Sciatic nerve (tissue), 2 donors: ENCODE results near the gene PPP1R15A. TPM values are rescaled to one million over a fixed set of nuclear protein-coding genes. Genes with fewer than 3 reads are reported as not detected.
"Not testable (repeated sequence)": the region's sequence is repeated elsewhere in the genome, so short reads cannot be mapped to it uniquely, and the experiment has no call there.

ENCODE experiments used
- ATAC-seq: fragments of 200-7000 bp; cut with Tn5 transposase; one replicate; pipeline ENCODE4 v1.9.1; 2020; ENCODE audit warnings: mild to moderate bottlenecking, moderate library complexity
- DNase-seq: peaks from one replicate; pipeline ENCODE4 v3.0.0-alpha.2; 2020; ENCODE audit warnings: low spot score
- intact Hi-C: fragments of 100-400 bp; cut with DNase I; formaldehyde crosslinking; loops from one replicate; pipeline ENCODE4 v1.14.2; 2022
- total RNA-seq: library from RNA; stranded (reverse); fragmentation: NEBNext Ultra II Directional; extraction: Animal tissue kit (Norgen Biotek cat#: 25700); gene quantifications from one replicate; pipeline ENCODE4 v1.2.1, GENCODE V29; 2021
- donor health status: DM: no; HTN: no; CAD: no.
- donor health status: DM: no; HTN: no; CAD: no.

PPP1R15A gene
- total RNA-seq, 1 donor from 2014 or later = 95.8 TPM

GRCh38 chr19:48854103-48854502 is 18.1 kb upstream of the PPP1R15A start:
- DNase-seq = no peak
- intact Hi-C loops = loop anchor here (10.0 kb wide), 1 partner anchor 111 kb away; the partner anchor contains the start of gene FTL
- no peak for ATAC-seq

DNA sequence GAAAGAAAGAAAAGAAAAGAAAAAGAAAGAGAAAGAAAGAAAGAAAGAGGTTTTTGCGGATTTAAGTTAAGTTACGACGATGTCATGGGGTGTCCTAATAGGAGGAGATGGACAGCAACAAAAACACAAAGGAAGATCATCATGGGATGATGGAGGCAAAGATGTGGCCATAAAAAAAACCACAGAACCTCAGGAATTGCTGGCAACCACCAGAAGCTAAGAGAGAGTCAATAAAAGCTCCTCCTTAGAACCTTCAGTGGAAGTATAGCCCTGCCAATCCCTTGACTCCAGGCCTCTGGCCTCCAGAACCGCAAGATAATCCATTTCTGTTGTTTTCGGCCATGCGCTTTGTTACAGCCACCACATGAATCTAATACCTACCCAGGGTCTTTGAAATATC is 15.3 kb upstream of the PPP1R15A start:
- DNase-seq (no peak), ATAC-seq (no peak)
- intact Hi-C loops = loop anchor here (10.0 kb wide), 1 partner anchor 108 kb away; the partner anchor contains the start of gene FTL

- DNase-seq (no peak), ATAC-seq (peak; percentile 73)
- intact Hi-C loops = loop anchor here (10.0 kb wide), 1 partner anchor 106 kb away; the partner anchor contains the start of gene FTL
These were observed 13.1 kb upstream of the PPP1R15A start for GRCh38 chr19:48858984-48859710.

DNA sequence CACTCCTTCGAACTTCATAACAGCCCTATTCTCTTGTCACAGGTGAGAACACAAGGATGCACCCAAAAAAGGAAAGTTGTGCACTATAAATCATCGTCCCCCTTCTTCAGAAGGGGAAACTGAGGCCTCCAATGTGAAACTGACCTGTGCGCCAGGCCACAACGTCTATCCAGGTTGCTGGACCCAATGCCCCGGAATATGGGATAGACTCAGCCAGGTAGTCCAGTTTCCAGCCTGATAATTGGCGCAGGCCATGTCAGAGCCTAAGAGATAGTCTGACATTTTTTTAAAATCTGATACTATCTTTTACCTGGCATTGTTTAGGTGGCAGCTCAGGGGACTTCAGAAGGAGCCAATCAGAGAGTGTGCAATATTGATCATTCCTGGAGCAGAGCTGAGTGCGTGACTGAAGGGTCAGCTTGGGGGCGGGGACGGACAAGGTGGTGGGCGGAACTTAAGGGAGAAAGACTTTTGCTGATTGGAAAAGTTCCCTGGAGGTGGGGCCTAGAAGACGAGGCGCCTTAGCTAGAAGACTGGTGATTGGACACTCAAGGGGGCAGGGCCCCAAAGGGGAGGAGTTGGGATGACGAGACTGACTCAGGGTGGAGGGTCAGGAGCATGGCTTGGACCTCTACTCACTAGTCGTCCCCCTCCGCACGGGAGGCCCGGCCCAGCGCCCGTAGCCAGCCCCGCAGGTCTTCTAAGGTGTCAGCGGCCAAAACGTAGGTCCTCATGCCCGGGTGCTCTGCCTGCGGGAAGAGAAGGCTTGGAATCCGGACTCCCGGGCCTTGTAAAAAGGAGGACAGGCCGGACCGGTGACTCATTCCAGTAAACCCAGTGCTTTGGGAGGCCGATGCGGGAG is 12.3 kb upstream of the PPP1R15A start:
- intact Hi-C loops = loop anchor here (10.0 kb wide), 1 partner anchor 105 kb away; the partner anchor contains the start of gene FTL
- DNase-seq (no peak), ATAC-seq (peak; percentile 67)

GRCh38 chr19:48861313-48861712 is 10.9 kb upstream of the PPP1R15A start:
- ATAC-seq (no peak), DNase-seq (no peak)
- intact Hi-C loops = no loop called here

GRCh38 chr19:48862827-48863226 is 9.4 kb upstream of the PPP1R15A start:
- intact Hi-C loops = no loop called here
- DNase-seq (no peak), ATAC-seq (no peak)

DNA sequence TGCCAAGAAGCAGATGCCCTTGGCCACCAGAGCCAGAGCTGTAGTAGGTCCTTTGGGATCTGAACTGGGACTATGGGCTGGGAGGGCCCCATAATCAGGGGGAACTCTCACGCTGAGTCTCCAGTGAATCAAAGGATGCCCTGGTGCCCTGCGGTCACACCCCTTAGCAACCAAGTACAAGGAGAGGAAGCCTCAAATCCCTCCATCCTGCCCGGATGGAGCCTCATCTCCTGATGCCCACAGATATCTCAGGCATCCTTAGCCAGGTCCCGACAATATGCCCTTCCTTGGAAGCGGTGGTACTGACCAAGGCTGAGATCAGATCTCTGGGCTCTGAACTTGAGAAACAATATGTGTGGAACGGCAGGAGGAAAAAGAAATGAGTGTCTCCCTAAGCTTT is 5.5 kb upstream of the PPP1R15A start:
- DNase-seq = no peak
- intact Hi-C loops = no loop called here
- ATAC-seq = peak; percentile 6

GRCh38 chr19:48867123-48867745 is 5.0 kb upstream of the PPP1R15A start:
- intact Hi-C loops = no loop called here
- DNase-seq = no peak
- peak; percentile 59 for ATAC-seq

- DNase-seq (peak; percentile 82), ATAC-seq (peak; percentile 7)
- intact Hi-C loops = no loop called here
These were observed 4.5 kb upstream of the PPP1R15A start for GRCh38 chr19:48867746-48868113.

DNA sequence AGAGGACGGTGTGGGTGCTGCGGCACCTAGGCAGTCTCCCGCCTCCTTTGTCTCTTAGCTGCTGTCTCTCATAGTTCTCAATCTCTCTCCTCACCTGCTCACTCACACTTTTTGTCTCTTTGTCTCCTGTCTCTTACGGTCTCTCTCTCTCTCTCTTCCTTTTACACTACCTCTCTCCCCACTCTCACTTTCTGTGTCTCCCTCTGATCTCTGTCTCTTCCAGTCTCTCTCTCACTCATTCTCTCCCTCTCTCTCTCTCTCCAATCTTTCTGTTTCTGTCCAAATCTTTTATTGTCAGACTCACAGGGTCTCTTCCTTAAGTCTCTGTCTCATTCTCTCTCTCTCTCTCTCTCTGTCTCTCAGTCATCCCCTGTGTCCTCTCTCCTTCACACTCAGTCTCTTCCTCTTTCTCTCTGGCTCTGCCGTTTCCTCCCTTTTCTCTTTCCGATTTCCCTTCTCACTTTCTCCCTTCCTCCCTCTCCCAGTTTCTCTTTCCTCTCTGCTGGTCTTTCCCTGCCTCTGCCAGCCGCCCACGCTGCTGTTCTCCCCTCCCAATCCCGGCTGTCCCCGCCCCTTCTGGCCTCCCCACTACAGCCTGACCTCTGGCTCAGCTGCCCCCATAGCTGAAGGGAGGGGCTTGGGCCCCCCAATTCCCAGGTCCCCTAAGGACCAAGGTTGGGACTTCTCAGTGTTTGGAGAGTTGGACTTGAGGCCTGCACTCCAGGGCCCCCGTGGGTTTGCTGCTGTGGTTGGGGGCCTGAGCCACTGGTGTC is 3.9 kb upstream of the PPP1R15A start, which contains the start of gene PLEKHA4:
PLEKHA4 (minus strand) TSS at position 504 of the 773 bp plus-strand sequence. CDS start 997 bp downstream, outside the sequence.
- DNase-seq = peak; percentile 94
- ATAC-seq = peak; percentile 39

GRCh38 chr19:48870048-48870447 is 2.2 kb upstream of the PPP1R15A start:
- no peak for DNase-seq
- intact Hi-C loops = loop anchor here (5.0 kb wide), 1 partner anchor 1148 kb away; no protein-coding TSS in a partner anchor

More for the DNA sequence above, 3.9 kb upstream of the PPP1R15A start, which contains the start of gene PLEKHA4:
- intact Hi-C loops = no loop called here

DNA sequence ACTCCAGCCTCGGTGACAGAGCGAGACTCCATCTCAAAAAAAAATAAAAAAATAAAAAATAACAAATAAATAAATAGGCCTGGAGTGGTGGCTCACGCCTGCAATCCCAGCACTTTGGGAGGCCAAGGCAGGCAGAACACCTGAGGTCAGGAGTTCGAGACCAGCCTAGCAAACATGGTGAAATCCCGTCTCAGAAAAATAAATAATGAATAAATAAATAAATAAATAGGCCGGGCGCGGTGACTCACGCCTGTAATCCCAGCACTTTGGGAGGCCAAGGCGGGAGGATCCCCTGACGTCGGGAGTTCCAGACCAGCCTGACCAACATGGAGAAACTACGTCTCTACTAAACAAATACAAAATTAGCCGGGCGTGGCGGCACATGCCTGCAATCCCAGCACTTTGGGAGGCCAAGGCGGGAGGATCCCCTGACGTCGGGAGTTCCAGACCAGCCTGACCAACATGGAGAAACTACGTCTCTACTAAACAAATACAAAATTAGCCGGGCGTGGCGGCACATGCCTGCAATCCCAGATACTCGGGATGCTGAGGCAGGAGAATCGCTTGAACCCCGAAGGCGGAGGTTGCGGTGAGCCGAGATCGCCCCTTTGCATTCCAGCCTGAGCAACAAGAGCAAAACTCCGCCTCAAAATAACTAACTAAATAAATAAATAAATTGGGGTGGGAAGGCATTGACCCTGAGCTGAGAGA is 595 bp upstream of the PPP1R15A start:
- intact Hi-C loops = loop anchor here (5.0 kb wide), 1 partner anchor 1149 kb away; no protein-coding TSS in a partner anchor
- not testable (repeated sequence) for DNase-seq, ATAC-seq

More at GRCh38 chr19:48870048-48870447, 2.2 kb upstream of the PPP1R15A start:
- no peak for ATAC-seq

DNA sequence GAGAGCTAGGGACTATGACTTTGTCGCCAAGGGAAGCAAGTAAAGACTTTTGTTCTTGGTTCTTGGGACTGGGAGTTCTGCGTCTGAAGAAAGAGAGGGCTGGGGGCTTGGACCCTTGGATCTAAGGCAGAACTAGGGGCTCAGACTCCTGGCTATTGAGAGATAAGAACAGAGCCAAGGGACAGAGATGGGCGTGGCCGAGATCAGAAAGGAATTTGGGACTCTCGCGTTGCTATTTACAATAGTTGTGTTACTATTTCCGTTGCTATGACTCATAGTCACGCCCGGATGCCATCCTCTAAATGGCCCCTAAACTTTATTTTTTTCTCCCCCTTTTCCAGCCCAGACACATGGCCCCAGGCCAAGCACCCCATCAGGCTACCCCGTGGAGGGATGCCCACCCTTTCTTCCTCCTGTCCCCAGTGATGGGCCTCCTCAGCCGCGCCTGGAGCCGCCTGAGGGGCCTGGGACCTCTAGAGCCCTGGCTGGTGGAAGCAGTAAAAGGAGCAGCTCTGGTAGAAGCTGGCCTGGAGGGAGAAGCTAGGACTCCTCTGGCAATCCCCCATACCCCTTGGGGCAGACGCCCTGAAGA is 759 bp downstream of the PPP1R15A start:
- intact Hi-C loops = loop anchor here (5.0 kb wide), 1 partner anchor 1151 kb away; no protein-coding TSS in a partner anchor
- DNase-seq (peak; percentile 93), ATAC-seq (peak; percentile 80)

DNA sequence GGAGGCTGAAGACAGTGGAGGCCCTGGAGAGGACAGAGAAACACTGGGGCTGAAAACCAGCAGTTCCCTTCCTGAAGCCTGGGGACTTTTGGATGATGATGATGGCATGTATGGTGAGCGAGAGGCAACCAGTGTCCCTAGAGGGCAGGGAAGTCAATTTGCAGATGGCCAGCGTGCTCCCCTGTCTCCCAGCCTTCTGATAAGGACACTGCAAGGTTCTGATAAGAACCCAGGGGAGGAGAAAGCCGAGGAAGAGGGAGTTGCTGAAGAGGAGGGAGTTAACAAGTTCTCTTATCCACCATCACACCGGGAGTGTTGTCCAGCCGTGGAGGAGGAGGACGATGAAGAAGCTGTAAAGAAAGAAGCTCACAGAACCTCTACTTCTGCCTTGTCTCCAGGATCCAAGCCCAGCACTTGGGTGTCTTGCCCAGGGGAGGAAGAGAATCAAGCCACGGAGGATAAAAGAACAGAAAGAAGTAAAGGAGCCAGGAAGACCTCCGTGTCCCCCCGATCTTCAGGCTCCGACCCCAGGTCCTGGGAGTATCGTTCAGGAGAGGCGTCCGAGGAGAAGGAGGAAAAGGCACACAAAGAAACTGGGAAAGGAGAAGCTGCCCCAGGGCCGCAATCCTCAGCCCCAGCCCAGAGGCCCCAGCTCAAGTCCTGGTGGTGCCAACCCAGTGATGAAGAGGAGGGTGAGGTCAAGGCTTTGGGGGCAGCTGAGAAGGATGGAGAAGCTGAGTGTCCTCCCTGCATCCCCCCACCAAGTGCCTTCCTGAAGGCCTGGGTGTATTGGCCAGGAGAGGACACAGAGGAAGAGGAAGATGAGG is 1.5 kb downstream of the PPP1R15A start:
- intact Hi-C loops = loop anchor here (5.0 kb wide), 1 partner anchor 1151 kb away; no protein-coding TSS in a partner anchor
- DNase-seq (no peak), ATAC-seq (no peak)

DNA sequence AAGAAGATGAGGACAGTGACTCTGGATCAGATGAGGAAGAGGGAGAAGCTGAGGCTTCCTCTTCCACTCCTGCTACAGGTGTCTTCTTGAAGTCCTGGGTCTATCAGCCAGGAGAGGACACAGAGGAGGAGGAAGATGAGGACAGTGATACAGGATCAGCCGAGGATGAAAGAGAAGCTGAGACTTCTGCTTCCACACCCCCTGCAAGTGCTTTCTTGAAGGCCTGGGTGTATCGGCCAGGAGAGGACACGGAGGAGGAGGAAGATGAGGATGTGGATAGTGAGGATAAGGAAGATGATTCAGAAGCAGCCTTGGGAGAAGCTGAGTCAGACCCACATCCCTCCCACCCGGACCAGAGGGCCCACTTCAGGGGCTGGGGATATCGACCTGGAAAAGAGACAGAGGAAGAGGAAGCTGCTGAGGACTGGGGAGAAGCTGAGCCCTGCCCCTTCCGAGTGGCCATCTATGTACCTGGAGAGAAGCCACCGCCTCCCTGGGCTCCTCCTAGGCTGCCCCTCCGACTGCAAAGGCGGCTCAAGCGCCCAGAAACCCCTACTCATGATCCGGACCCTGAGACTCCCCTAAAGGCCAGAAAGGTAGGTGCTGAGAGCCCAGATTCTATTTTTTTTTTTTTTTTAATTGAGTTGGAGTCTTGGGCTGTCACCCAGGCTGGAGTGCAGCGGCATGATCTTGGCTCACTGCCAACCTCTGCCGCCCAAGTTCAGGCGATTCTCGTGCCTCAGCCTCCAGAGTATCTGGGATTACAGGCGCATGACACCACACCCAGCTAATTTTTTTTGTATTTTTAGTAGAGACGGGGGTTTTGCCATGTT is 2.3 kb downstream of the PPP1R15A start:
- DNase-seq = no peak
- intact Hi-C loops = loop anchor here (5.0 kb wide), 1 partner anchor 1152 kb away; no protein-coding TSS in a partner anchor
- no peak for ATAC-seq
